GM23248 (cell line): Measurements from ENCODE around the gene KLF13.

Experiments
- EZH2 ChIP-seq: fragments of 200-600 bp; sonication (generic); IDR thresholded peaks from 2 replicates; pipeline ENCODE4 v1.6.1; 2018; ENCODE audit warnings: antibody characterized with exemption, mild to moderate bottlenecking; ENCODE audit not compliant: insufficient read depth, poor library complexity, severe bottlenecking
- EZH2phosphoT487 ChIP-seq: fragments of 200-600 bp; sonication (generic); IDR thresholded peaks from 2 replicates; pipeline ENCODE4 v1.6.1; 2018; ENCODE audit warnings: antibody characterized with exemption, moderate library complexity, mild to moderate bottlenecking, low read depth; ENCODE audit not compliant: insufficient read depth

GRCh38 chr15:31336593-31337295 lies 10.1 kb downstream of the KLF13 start:
- TF ChIP-seq EZH2 = no peak
- TF ChIP-seq EZH2phosphoT487 = no peak
